CD14-positive monocyte (primary cell): ENCODE data around the gene TACO1. TPM values are rescaled to one million over a fixed set of nuclear protein-coding genes. Genes with fewer than 3 reads are reported as not detected.

ENCODE experiments used
- DNase-seq, 3 donors: peaks; one replicate each; pipeline ENCODE4 v3.0.0-alpha.2; 2011 to 2022
- H2AFZ ChIP-seq: 2 replicates; pipeline ENCODE4 v1.6.0; 2012; ENCODE audit warnings: mild to moderate bottlenecking, low read depth, low read length, inconsistent platforms; ENCODE audit not compliant: insufficient read depth, poor library complexity, severe bottlenecking
- H3K27ac ChIP-seq, 2 donors: 1 replicate in 1 of 2; 2 replicates in 1 of 2; pipeline ENCODE4 v1.5.1; 2012 to 2013; ENCODE audit warnings: low read length in 2 of 2, control low read depth in 1 of 2, inconsistent platforms in 1 of 2, low read depth in 1 of 2, mild to moderate bottlenecking in 1 of 2
- H3K27me3 ChIP-seq, 2 donors: one replicate each; pipeline versions ENCODE4 v1.6.0 to v1.6.1; 2011 to 2013; ENCODE audit warnings: low read length in 2 of 2; ENCODE audit not compliant: control insufficient read depth in 2 of 2, insufficient read depth in 2 of 2
- H3K36me3 ChIP-seq, 2 donors: replicated peaks in 1 of 2; 1 replicate in 1 of 2; 2 replicates in 1 of 2; pipeline versions ENCODE4 v1.5.1 to v1.6.1; 2012 to 2013; ENCODE audit warnings: low read length in 2 of 2, control low read depth in 1 of 2, inconsistent platforms in 1 of 2, mild to moderate bottlenecking in 1 of 2; ENCODE audit not compliant: insufficient read depth in 2 of 2, control insufficient read depth in 1 of 2
- H3K4me1 ChIP-seq, 2 donors: 1 replicate in 1 of 2; 2 replicates in 1 of 2; pipeline versions ENCODE4 v1.5.1 to v1.6.1; 2012 to 2013; ENCODE audit warnings: low read length in 2 of 2, control low read depth in 1 of 2, inconsistent platforms in 1 of 2, mild to moderate bottlenecking in 1 of 2, moderate library complexity in 1 of 2; ENCODE audit not compliant: insufficient read depth in 2 of 2, control insufficient read depth in 1 of 2
- H3K4me2 ChIP-seq: replicated peaks from 2 replicates; pipeline ENCODE3; 2012; ENCODE audit warnings: low read length, moderate library complexity, mild to moderate bottlenecking; ENCODE audit not compliant: poor library complexity, severe bottlenecking; ENCODE audit errors: extremely low read depth
- H3K4me3 ChIP-seq, 3 experiments: fragments of 200-600 bp in 1 of 3; sonication (generic) in 1 of 3; replicated peaks in 1 of 3; 1 replicate in 2 of 3; 2 replicates in 1 of 3; pipeline ENCODE4 v1.5.1; 2011 to 2013; ENCODE audit warnings: low read length in 3 of 3, mild to moderate bottlenecking in 3 of 3, control low read depth in 2 of 3, low read depth in 2 of 3, inconsistent platforms in 1 of 3, moderate library complexity in 1 of 3
- H3K79me2 ChIP-seq: 2 replicates; pipeline ENCODE4 v1.6.0; 2012; ENCODE audit warnings: mild to moderate bottlenecking, control low read depth, inconsistent platforms, low read length, moderate library complexity; ENCODE audit not compliant: insufficient read depth
- H3K9ac ChIP-seq: 2 replicates; pipeline ENCODE4 v1.6.0; 2017; ENCODE audit warnings: low read length, mild to moderate bottlenecking; ENCODE audit not compliant: insufficient read depth, poor library complexity, severe bottlenecking
- H3K9me3 ChIP-seq, 2 donors: replicated peaks in 1 of 2; 1 replicate in 1 of 2; 2 replicates in 1 of 2; pipeline versions ENCODE4 v1.5.1 to v1.6.1; 2012 to 2013; ENCODE audit warnings: low read length in 2 of 2, control low read depth in 1 of 2; ENCODE audit not compliant: control insufficient read depth in 1 of 2, insufficient read depth in 1 of 2
- H4K20me1 ChIP-seq: 2 replicates; pipeline ENCODE4 v1.6.0; 2012; ENCODE audit warnings: mild to moderate bottlenecking, low read length, control low read depth, moderate library complexity; ENCODE audit not compliant: insufficient read depth
- H3K27ac Mint-ChIP-seq, 7 donors: one replicate each; pipeline ENCODE4 v1.8.0; 2020; ENCODE audit warnings: mild to moderate bottlenecking in 7 of 7, mixed read lengths in 7 of 7, moderate library complexity in 6 of 7, inconsistent platforms in 2 of 7
- H3K27me3 Mint-ChIP-seq, 3 donors: one replicate each; pipeline ENCODE4 v1.8.0; 2021 to 2022; ENCODE audit warnings: low read depth in 3 of 3, mild to moderate bottlenecking in 3 of 3, mixed read lengths in 3 of 3, moderate library complexity in 3 of 3, inconsistent platforms in 1 of 3
- H3K36me3 Mint-ChIP-seq, 2 donors: one replicate each; pipeline ENCODE4 v1.8.0; 2020; ENCODE audit warnings: mixed read lengths in 2 of 2, inconsistent platforms in 1 of 2, mild to moderate bottlenecking in 1 of 2
- H3K4me1 Mint-ChIP-seq: one replicate; pipeline ENCODE4 v1.8.0; 2020; ENCODE audit warnings: mild to moderate bottlenecking, mixed read lengths
- H3K4me3 Mint-ChIP-seq, 2 donors: one replicate each; pipeline ENCODE4 v1.8.0; 2020; ENCODE audit warnings: mild to moderate bottlenecking in 2 of 2, mixed read lengths in 2 of 2, moderate library complexity in 1 of 2
- H3K9me3 Mint-ChIP-seq, 7 donors: one replicate each; pipeline ENCODE4 v1.8.0; 2020 to 2022; ENCODE audit warnings: mixed read lengths in 7 of 7, mild to moderate bottlenecking in 6 of 7, moderate library complexity in 6 of 7, inconsistent platforms in 2 of 7
- CTCF ChIP-seq: fragments of 200-600 bp; IDR thresholded peaks from one replicate; pipeline ENCODE4 v1.8.0; 2022; ENCODE audit warnings: antibody characterized with exemption, mild to moderate bottlenecking
- WGBS: methylation state at CpG from one replicate; pipeline ENCODE4 v1.1.5; 2013; ENCODE audit warnings: missing lambda C conversion rate; ENCODE audit not compliant: insufficient coverage; 5-methylcytosine and 5-hydroxymethylcytosine counted together
- intact Hi-C, 2 donors: fragments of 100-400 bp; cut with micrococcal nuclease; formaldehyde crosslinking; loops; one replicate each; pipeline versions ENCODE4 v1.15.0 to v1.15.1; 2023
- polyA plus RNA-seq, 3 donors: library from polyadenylated mRNA; depleted of rRNA in 1 of 3; unstranded in 2 of 3; stranded (reverse) in 1 of 3; fragments of 300-500 nt in 2 of 3; fragments of >200 nt in 1 of 3; fragmentation: Illumina TruSeq in 2 of 3; gene quantifications; 1 replicate in 2 of 3; 2 replicates in 1 of 3; pipeline ENCODE4 v1.2.3, GENCODE V29; 2012 to 2021

Gene TACO1
- polyA plus RNA-seq, 3 donors = 4.1 to 12.5 (median 9.5) TPM

GRCh38 chr17:63567229-63567628 lies 33.5 kb upstream of the TACO1 start:
- no peak overlapping the region for H3K4me3 Mint-ChIP-seq
- no peak for DNase-seq
- whole genome bisulfite sequencing = no CpG with 5 or more reads among the region's 1 CpG
- no peaks in the 10 kb centered on the region for H3K27me3 Mint-ChIP-seq
- H3K4me1 Mint-ChIP-seq = no peaks in the 10 kb centered on the region
- Histone ChIP-seq H3K27ac (no peak overlapping the region), H3K4me1 (no peaks in the 10 kb centered on the region), H3K36me3 (peaks cover 6 to 29% of the 10 kb centered on the region in 2 donors), H3K27me3 (no peaks in the 10 kb centered on the region), H3K79me2 (peaks cover 94% of the 10 kb centered on the region), H4K20me1 (peaks cover 96% of the 10 kb centered on the region), H3K4me2 (no peak overlapping the region), H3K9me3 (no peaks in the 10 kb centered on the region), H3K9ac (no peak overlapping the region), H2AFZ (no peak overlapping the region), H3K4me3 (no peak overlapping the region)
- peak overlapping the region in 1 of 7 donors; percentile 16 for H3K27ac Mint-ChIP-seq
- intact Hi-C loops = no loop called here
- peaks cover 9 to 28% of the 10 kb centered on the region in 2 donors for H3K36me3 Mint-ChIP-seq
- TF ChIP-seq CTCF = no peak
- peaks cover 0 to 2% (median 0%) of the 10 kb centered on the region in 7 donors for H3K9me3 Mint-ChIP-seq

- H2AFZ ChIP-seq = no peak overlapping the region
- no peaks in the 10 kb centered on the region for H3K27me3 Mint-ChIP-seq
- H3K36me3 Mint-ChIP-seq = peaks cover 11 to 28% of the 10 kb centered on the region in 2 donors
- H3K9me3 Mint-ChIP-seq = peaks cover 0 to 2% (median 0%) of the 10 kb centered on the region in 7 donors
- H3K27ac ChIP-seq = no peak overlapping the region
- H3K4me1 ChIP-seq = no peaks in the 10 kb centered on the region
- H4K20me1 ChIP-seq = peaks cover 99% of the 10 kb centered on the region
- TF ChIP-seq CTCF = no peak
- no peak overlapping the region for H3K4me3 ChIP-seq
- peaks cover 96% of the 10 kb centered on the region for H3K79me2 ChIP-seq
- no peaks in the 10 kb centered on the region for H3K9me3 ChIP-seq
- 100% methylated on average over 3 of the region's 8 CpGs for WGBS
- H3K36me3 ChIP-seq = peaks cover 6 to 29% of the 10 kb centered on the region in 2 donors
- no peaks in the 10 kb centered on the region for H3K27me3 ChIP-seq
- no peak for DNase-seq
- H3K9ac ChIP-seq = no peak overlapping the region
- H3K4me2 ChIP-seq = no peak overlapping the region
- peak overlapping the region in 1 of 7 donors; percentile 21 for H3K27ac Mint-ChIP-seq
- intact Hi-C loops = no loop called here
- H3K4me1 Mint-ChIP-seq = no peaks in the 10 kb centered on the region
- no peak overlapping the region for H3K4me3 Mint-ChIP-seq
These were observed 32.1 kb upstream of the TACO1 start for GRCh38 chr17:63568563-63568962.
